ENCODE results near the gene ATL2.
"Not testable (repeated sequence)": the region's sequence is repeated elsewhere in the genome, so short reads cannot be mapped to it uniquely, and the experiment has no call there.

ATL2 gene

DNA sequence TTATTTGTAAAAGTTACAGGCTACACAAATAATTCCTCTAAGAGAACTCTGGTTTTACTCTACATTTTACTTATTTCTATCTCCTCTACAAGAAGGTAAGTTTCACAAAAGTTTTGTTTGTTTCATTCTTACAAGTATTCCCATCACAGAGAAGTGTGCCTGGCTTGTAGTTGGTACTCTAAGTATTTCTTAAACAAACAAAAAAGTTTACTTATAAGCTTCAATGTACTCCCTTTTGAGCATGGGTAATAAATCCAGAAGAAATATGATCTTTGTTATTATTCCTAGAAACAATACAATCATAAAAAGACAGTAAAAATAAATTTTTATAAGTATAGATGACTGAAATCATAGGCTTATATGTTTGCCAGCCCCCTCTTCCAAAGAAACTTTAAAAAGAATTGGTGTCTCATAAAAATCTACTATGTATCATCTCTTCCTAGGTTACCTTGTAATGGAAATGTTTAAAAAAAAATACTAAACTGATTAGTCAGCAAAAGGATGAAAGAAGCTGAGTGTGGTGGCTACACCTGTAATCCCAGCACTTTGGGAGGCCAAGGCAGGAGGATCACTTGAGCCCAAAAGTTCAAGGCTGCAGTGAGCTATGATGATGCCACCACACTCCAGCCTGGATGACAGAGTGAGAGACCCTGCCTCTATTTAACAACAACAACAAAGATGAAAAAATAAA, 54.7 kb downstream of the ATL2 start:
- DNase-seq = no peak

DNA sequence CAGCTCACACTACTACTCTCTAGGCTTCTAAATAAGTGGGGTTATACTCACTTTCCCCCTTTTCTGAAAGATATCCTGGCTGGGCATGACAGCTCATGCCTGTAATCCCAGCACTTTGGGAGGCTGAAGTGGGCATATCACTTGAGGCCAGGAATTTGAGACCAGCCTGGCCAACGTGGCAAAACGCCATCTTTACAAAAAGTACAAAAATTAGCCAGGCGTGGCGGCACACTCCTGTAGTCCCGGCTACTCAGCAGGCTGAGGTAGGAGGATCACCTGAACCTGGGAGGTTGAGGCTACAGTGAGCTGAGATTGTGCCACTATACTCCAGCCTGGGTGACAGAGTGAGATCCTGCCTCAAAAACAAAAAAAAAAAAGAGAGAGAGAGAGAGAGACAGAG, 57.8 kb downstream of the ATL2 start:
- DNase-seq = not testable (repeated sequence)

DNA sequence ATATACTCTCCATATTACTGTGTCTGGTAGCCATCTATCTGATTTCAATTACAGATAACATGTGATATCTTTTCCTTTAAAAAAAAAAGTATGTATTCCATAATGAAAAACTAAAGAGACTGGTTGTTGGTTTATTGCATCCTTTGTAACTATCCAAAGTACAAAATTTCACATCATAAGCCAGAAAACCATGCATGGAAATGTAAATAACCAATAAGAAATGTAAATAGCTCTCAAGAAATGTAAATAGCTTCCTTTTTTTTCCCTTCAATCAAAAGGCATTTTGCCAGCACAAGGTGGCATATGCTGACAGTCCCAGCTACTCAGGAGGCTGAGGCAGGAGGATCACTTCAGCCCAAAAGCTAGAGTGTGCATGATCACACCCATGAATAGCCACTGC, 59.3 kb downstream of the ATL2 start:
- no peak for DNase-seq

DNA sequence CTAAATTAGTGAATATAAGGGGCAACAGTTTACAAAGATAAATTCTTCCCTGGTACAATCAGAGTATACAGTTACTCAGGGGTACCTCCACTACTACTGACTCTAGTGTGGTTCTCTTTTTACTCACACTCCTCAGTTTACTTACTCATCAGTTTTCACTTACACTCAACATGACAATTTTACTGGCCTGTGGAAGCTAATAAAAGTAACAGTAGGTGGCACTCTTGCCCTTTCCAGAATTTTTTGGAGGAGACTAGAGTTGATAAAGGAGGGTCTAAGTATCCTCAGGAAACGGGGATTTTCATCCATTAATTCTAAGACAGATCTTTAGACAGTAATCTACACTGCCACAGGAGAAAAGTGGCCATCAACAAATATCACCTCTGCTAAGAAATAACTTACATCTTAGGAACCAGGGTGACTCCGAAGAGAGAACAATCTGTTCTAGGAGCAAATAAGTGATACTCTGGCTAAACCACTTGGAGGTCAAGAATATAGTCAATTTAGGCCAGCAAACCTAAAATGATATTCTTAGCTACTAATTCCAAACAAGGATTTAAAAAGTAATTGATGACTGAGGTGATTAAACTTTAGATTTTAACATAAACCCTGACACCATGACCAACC, 61.3 kb downstream of the ATL2 start:
- no peak for DNase-seq

DNA sequence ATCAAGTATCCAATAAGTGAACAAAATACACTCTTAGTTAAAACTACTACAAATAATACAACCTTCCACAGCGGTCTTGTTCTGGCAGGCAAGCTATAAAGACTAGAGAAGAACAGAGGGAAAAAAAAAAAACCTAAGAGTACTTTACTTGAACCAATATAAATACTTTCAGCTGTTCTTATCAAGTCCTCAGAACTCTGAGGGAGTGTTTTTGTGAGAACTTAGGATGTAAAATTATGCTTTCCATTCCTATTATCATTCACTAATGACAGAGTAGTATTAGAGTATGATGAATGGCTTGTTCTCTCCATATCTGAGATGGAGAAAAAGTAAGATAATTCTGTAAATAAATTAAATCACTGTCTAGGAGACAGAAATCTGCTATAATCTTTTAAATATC, 68.3 kb downstream of the ATL2 start:
- DNase-seq = no peak

DNA sequence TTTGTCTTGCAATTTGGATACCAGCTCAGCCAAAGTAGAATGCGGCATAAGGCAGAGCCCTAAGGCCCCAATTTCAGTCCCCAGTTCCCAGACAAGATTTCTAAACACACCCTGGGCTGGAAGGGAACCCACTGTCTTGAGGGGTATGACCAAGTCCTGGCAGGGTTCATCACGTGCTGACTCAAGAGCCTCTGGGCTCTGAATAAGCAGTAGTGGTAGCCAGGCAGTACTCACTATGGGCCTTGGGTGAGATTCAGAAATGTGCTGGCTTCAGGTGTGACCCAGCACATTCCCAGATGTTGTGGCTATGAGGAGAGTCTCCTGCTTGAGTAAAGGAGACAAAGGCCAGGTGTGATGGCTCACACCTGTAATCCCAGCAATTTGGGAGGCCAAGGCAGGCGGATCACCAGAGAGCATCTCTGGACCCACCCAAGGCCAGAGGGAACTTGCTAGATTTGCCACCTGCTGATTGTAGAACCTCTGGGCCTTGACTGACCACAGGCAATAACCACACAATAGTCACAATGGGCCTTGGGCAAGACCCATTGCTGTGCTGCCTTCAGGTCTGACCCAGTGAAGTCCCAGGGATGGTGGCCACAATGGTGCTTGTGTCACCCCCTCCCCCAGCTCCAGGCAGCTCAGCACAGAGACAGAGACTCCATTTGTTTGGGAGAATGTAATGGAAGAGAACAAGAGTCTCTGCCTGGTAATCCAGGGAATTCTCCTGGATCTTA, 74.9 kb downstream of the ATL2 start:
- no peak for DNase-seq

DNA sequence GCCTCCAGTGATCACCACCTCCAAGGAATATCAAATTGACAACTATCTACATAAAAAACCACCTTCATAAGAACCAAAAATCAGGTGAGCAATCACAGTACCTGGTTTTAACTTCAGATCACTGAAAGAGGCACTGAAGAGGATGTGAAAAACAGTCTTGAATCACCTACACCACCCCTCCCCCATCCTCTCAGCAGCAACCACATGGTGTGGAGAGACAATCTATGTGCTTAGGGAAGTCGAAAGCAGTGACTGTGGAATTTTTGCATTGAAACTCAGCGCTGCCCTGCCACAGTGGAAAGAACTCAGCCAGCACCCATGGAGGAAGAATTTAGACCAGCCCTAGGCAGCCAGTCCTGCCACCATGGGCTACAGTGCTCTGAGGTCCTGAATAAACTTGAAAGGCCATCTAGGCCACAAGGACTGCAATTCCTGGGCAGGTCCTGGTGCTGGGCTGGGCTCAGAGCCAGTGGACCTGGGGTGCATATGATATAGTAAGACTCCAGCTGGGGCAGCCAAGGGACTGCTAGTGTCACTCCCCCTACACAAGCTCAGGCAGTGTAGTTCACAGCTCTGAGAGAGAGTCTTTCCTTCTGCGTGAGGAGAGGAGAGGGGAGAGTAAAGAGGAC, 75.6 kb downstream of the ATL2 start:
- DNase-seq = no peak

DNA sequence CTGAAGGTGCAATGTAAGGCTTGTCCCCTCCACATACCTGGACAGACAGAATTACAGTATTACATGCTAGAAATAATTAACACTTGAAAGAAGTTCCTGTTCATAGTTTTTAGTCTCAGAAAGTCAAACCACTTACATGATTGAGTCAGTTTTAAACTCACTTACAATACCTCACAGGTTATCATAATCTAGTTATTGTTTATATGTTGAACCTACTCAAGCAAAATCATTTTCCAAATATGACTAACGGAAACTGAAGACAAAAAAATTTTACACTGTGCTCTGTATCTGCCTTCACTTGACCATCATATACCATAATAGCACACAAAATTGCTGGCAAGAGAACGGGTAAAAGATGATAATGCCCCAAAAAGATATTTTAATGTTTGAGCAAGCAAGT, 78.5 kb downstream of the ATL2 start:
- DNase-seq = no peak

DNA sequence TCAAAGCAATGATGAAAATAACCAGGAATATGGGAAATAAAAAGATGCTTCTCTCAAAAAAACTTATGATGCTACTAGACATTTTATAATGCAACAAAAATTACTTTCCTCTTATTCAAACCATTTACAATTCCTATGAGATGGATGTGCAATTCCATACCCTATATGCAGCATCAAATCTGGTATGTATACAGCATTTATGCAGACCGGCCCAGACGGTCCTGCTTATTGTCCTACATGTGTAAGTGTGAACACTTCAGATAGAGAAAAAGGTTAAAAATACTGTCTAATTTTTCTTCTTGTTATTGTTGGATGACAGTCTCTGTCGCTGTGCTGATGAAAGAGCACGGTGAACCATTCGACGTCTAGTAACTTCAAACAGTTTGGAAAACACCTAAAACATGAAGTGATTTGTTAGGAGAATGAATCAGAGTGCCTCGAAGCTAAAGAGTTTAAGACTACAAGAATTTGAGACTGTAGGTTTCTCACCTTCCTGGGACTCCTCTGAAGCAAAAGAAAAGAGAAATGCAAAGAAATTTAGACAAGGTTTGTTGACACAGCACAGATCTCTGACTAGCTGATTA, 80.8 kb downstream of the ATL2 start:
- DNase-seq = no peak

DNA sequence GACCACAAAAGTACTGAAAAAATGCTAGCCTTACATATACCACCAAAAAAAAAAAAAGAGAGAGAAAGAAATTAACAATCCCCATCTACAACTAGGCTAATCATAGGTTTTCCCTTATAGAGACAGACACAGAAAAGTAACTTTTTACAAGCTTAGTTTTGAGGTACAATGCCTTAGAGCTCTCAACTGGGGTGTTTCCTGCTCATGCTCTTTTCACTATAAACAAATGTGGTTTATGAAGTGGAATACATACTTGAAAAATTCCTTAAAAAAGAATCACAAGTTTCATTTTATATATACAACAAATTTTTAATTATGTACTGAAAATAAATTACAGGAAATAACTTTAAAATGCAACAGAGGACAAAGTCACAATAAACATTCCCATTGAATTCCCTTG, 82.5 kb downstream of the ATL2 start:
- no peak for DNase-seq

DNA sequence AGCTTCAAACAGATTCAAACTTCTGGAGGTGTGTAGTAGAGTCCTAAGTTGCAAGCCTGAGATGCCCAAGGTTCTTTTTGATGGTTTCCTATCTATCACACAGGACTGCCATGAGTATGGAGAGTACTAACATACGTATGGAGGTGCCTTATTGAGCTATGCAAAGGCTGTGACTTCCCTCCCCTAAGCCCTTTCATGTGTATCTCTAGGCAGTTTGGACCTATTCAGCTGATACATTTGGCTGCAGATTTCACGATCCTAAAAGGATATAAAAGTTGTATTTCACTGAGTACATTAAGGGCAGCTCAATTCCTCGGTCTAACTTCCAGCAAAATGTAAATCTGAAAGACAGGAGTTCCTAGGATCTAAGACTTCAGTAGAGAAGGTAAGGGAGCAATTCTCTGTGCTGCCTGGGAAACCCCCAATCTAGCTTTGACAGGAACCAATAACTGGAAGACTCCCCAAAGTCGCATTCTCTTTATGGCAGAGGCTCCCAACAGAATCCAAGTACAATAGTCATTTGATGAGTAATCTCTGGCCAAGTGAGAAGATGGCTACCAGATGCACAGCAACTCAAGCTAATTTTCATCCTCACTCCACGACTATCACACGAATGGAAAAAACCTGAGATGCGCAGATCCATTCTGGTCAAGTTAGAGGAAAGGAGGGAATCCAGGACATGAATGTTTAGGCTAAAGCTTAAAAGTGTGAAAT, 83.8 kb downstream of the ATL2 start:
- DNase-seq = no peak

DNA sequence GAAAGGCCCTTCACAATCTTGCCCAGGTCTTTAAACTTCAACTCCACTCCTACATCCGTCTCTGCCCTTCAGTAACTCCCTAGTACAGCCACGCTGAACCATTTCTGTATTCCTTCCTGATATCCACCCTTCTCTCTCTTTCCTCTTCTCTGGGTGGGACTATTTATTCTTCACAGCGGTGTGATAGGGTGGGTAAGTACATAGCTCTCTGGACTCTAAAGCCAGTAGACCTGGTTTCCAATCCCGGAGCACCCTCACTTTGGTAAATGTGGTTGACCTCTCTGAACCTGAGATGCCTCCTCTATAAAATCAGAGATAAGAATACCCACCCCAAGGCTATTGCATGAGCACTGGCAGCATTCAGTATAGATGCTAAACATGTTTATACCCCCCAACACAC, 86.7 kb downstream of the ATL2 start:
- no peak for DNase-seq

DNA sequence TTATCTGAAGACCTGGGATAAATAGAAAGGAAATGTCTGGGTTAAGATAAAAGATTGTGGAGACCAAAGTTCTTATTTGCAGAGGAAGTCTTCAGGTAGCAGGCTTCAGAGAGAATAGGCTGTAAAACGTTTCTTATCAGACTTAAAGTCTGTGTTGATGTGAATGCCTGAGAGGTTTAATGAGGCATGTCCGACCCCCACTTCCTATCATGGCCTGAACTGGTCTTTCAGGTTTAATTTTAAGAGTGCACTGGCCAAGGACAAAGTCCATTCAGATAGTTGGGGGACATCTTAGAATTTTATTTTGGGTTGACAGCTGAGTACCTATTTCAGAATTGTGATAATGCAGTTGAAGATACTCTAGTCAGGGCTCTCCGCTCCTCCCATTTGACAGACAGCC, 92.1 kb downstream of the ATL2 start:
- DNase-seq = no peak

DNA sequence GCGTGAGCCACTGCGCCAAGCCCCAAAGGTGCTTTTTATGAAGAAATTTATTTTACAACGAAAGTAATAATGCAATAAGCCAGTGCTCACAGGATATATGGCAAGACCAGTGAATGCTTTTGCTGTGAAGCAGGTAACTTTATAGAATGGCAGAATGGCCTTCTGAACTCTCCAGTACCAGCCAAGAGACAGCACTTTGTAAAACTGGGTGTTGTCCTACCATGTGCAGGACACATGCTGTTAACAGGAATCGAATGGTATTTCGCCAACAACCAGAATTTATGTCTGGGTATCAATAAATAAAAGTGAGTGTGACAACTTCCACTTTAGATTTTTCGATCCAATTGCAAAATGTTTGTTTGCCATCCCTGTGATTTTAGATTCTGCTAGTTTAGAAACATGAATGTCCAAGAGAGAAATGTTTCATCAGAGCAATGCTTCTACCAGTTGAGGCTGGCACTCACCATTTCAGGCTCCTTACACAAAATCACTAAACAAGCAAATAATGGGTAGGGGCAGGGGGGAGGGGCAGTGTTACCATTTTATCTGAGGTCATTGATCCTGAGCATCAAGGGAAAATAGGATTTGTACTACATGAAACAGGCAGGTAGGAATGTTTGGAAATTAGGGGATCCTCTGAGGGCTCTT, 95.9 kb downstream of the ATL2 start:
- no peak for DNase-seq

DNA sequence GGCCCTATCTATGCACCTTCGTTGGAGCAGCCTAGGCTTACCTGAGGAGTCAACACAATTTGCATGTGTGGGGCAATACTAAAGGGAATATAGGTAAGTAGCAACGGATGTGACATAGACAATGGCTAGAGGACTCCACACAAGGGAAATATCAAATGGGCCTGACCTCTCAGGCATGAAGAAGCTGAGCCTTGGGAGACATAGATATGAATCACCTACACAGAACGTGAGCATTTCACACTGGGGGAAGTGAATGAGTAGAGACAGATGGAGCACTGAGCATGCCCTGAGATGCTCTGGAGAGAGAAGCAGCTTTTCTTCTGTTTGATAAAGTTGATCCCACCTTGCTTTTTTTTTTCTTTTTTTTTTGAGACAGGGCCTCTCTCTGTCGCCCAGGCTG, 97.9 kb downstream of the ATL2 start:
- no peak for DNase-seq

DNA sequence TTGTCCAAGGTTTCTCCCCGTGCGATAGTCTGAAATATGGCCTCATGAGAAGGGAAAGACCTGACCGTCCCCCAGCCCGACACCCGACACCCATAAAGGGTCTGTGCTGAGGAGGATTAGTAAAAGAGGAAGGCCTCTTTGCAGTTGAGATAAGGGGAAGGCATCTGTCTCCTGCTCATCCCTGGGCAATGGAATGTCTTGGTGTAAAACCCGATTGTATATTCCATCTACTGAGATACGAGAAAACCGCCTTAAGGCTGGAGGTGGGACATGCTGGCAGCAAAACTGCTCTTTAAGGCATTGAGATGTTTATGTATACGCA, 99.0 kb downstream of the ATL2 start:
- not testable (repeated sequence) for DNase-seq

DNA sequence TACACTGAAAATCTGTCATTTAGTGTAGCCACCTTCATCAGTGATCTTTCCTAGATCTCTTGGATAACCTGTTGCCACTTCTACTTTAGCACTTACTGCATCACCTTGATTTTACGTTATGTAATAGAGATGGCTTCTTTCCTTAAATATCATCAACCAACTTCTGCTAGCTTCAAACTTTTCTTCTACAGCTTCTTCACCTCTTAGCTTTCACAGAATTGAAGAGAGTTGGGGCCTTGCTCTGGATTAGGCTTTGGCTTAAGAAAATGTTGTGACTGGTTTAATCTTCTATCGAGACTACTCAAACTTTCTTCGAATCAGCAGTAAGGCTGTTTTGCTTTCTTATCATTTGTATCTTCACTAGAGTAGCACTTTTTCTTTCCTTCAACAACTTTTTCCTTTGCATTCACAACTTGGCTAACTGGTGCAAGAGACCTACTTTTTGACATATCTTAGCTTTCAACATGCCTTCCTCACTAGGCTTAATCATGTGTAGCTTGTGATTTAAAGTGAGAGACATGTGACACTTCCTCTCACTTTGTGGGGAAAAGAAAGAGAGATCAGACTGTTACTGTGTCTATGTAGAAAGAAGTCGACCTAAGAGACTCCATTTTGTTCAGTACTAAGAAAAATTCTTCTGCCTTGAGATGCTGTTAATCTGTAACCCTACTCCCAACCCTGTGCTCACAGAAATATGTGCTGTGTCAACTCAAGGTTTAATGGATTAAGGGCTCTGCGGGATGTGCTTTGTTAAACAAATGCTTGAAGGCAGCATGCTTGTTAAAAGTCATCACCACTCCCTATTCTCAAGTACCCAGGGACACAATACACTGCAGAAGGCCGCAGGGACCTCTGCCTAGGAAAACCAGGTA, 99.6 kb downstream of the ATL2 start:
- no peak for DNase-seq

DNA sequence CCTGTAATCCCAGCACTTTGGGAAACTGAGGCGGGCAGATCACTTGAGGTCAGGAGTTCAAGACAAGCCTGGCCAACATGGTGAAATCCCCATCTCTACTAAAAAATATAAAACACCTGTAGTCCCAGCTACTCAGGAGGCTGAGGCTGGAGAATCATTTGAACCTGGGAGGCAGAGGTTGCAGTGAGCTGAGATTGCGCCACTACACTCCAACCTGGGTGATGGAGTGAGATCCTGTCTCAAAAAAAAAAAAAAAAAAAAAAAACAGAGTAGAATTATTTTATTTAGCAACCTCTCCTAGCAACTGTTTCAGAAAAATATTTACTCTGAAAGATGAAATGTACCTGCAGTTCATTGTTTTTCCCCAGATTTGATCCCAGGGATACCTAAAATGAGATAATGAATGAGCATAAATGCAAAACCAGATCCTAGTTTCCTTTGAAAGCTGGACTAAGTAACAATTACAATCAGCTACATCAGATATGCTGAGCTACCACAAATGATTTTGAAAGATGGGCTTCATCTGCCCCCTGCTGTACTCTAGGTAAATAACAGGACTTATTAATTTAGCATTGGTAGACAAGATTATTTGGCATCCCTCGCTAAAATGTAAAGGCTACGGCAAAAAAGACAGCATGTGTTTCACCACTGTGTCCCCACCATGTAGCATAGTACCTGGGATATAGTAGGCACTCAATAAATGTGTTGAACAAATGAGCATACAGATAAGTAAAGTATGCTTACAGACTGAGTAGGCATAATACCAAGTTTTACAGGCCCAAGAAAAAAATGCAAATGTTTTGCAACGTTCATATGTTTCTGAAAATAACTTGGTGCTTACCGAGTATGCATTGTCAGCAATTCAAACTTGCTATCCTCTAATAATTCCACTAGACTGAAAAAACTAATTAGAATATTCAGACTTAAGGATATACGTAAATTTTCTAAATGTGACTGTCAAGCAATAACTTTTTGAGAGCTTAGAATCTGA, 102.5 kb downstream of the ATL2 start:
- DNase-seq = peak; percentile 25

DNA sequence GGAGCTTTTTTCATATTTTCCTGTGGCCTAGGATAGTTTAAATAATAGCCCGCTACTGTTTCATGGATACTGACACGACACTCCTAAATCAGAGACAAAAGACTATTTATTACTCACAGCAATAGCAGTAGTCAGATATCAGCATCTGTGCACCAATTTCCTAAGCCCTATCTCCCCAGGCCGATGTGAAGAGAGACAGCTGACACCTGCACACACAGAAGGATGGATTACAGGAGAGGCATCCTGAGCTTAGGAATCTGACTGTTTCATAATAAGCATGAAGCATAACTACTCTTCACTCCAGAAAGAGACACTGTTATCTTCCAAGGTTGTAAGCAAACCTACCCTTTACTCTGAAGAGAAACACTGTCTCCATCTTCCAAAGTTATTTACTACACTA, 105.4 kb downstream of the ATL2 start:
- no peak for DNase-seq

DNA sequence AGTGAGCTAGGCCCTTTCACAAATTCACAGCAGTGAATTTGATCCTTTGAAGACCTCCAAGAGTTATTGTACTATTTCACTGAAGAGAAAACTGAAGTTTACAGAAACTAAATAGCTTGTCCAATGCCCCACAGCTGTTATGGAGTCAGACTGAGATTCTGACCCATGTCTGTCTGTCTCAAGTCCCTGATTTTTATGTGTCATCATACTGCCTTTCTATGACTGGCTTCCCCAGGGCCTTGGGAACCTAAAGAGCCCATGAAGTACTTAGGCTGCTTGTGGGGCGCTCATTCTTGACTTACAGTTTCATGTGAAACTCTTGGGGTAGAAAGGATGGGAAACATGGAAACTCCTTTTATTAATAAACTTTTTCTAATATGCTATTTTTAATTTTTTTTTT, 107.7 kb downstream of the ATL2 start:
- no peak for DNase-seq

Data from KG1 (cell line).